A549 (cell line): ENCODE measurements around the gene SDC1. TPM values are rescaled to one million over a fixed set of nuclear protein-coding genes. Genes with fewer than 3 reads are reported as not detected.

Experiments
- ATAC-seq, 2 experiments: fragments of 200-7000 bp in 1 of 2; fragments of >200 bp in 1 of 2; cut with Nextera tagmentation in 1 of 2; cut with Tn5 transposase in 1 of 2; 3 replicates each; pipeline versions ENCODE4 v1.8.0 to v1.9.1; 2018 to 2020; ENCODE audit warnings: mild to moderate bottlenecking in 1 of 2, moderate library complexity in 1 of 2
- CTCF ChIA-PET: fragments of 300-600 bp; sonication (Branson Sonifier 250); formaldehyde crosslinking; extraction: SDS; loops from one replicate; lab custom pipeline; 2021; ENCODE audit warnings: antibody characterized with exemption, inconsistent platforms; lab: Yijun Ruan, JAX
- POLR2A ChIA-PET: fragments of 350-600 bp; formaldehyde crosslinking; extraction: SDS; loops from one replicate; lab custom pipeline; 2021; ENCODE audit warnings: antibody characterized with exemption, inconsistent platforms; lab: Yijun Ruan, JAX
- DNase-seq, 2 experiments: peaks; one replicate each; pipeline versions ENCODE4 v3.0.0 to v3.0.0-alpha.2; 2011 to 2016; ENCODE audit warnings: low read depth in 1 of 2, low spot score in 1 of 2
- FAIRE-seq: peaks from 2 replicates; lab custom pipeline; 2011; peaks lifted over from hg19 to GRCh38; lab: Jason Lieb, UNC
- H3K27ac ChIP-seq, 2 experiments: fragments of >200 bp; sonication (Bioruptor Twin); formaldehyde crosslinking; 3 replicates each; pipeline ENCODE4 v1.5.1; 2016 to 2017
- H3K4me1 ChIP-seq: fragments of >200 bp; sonication (Bioruptor Twin); formaldehyde crosslinking; 3 replicates; pipeline ENCODE4 v1.6.1; 2016
- H3K4me2 ChIP-seq: fragments of >200 bp; sonication (Bioruptor Twin); formaldehyde crosslinking; 3 replicates; pipeline ENCODE4 v1.6.1; 2016
- H3K4me3 ChIP-seq: fragments of >200 bp; sonication (Bioruptor Twin); formaldehyde crosslinking; 3 replicates; pipeline ENCODE4 v1.5.1; 2016
- H3K9me3 ChIP-seq: fragments of >200 bp; sonication (Bioruptor Twin); formaldehyde crosslinking; 3 replicates; pipeline ENCODE4 v1.6.1; 2016
- BHLHE40 ChIP-seq: IDR thresholded peaks from 2 replicates; pipeline ENCODE4 v1.6.1; 2012; ENCODE audit warnings: low read depth, low read length, inconsistent platforms
- CBX8 ChIP-seq: fragments of 200-600 bp; sonication (generic); IDR thresholded peaks from 2 replicates; pipeline ENCODE4 v1.6.1; 2016
- CHD2 ChIP-seq: fragments of 150-350 bp; IDR thresholded peaks from 2 replicates; pipeline ENCODE4 v1.6.1; 2014; ENCODE audit warnings: low read length; ENCODE audit not compliant: partially characterized antibody
- CHD4 ChIP-seq: fragments of 200-600 bp; sonication (generic); IDR thresholded peaks from 2 replicates; pipeline ENCODE4 v1.6.1; 2016; ENCODE audit warnings: antibody characterized with exemption, mild to moderate bottlenecking, borderline replicate concordance
- CTCF ChIP-seq: fragments of >200 bp; sonication (Bioruptor Twin); formaldehyde crosslinking; IDR thresholded peaks from 3 replicates; pipeline ENCODE4 v1.5.1; 2016
- E2F6 ChIP-seq: IDR thresholded peaks from 2 replicates; pipeline ENCODE4 v1.6.1; 2012; ENCODE audit warnings: low read depth, borderline replicate concordance
- EHMT2 ChIP-seq: fragments of 200-600 bp; sonication (generic); IDR thresholded peaks from 2 replicates; pipeline ENCODE4 v1.6.1; 2016; ENCODE audit warnings: antibody characterized with exemption, low read depth, mild to moderate bottlenecking, moderate library complexity
- ELK1 ChIP-seq: fragments of 150-350 bp; IDR thresholded peaks from 2 replicates; pipeline ENCODE4 v1.6.1; 2014; ENCODE audit warnings: low read depth, mild to moderate bottlenecking, low read length
- FOSL2 ChIP-seq, 2 experiments: fragments of 450-650 bp in 1 of 2; fragments of >200 bp in 1 of 2; sonication (Bioruptor Twin) in 1 of 2; formaldehyde crosslinking; IDR thresholded peaks; 2 replicates each; pipeline versions ENCODE4 v1.5.0 to v1.6.1; 2016 to 2020; ENCODE audit warnings: mild to moderate bottlenecking in 1 of 2, moderate library complexity in 1 of 2
- HES2 ChIP-seq: fragments of >200 bp; sonication (Bioruptor Twin); formaldehyde crosslinking; IDR thresholded peaks from 2 replicates; pipeline ENCODE4 v1.6.1; 2016
- HEYL ChIP-seq: fragments of 250-450 bp; sonication (Bioruptor Pico); IDR thresholded peaks from 2 replicates; pipeline ENCODE4 v1.8.0; 2021; ENCODE audit warnings: mild to moderate bottlenecking, moderate library complexity
- HMGXB4 ChIP-seq: fragments of 250-450 bp; sonication (Bioruptor Pico); IDR thresholded peaks from 2 replicates; pipeline ENCODE4 v1.5.0; 2021; ENCODE audit warnings: mild to moderate bottlenecking, moderate library complexity, borderline replicate concordance
- HOXB5 ChIP-seq: fragments of 250-450 bp; sonication (Bioruptor Pico); IDR thresholded peaks from 2 replicates; pipeline ENCODE4 v1.5.0; 2020; ENCODE audit warnings: mild to moderate bottlenecking, moderate library complexity
- JUN ChIP-seq, 2 experiments: fragments of >200 bp; sonication (Bioruptor Twin); formaldehyde crosslinking; IDR thresholded peaks; 2 replicates in 1 of 2; 3 replicates in 1 of 2; pipeline ENCODE4 v1.6.1; 2016 to 2017
- JUNB ChIP-seq: fragments of >200 bp; sonication (Bioruptor Twin); formaldehyde crosslinking; IDR thresholded peaks from 2 replicates; pipeline ENCODE4 v1.6.1; 2016
- KDM5A ChIP-seq: fragments of 200-600 bp; sonication (generic); IDR thresholded peaks from 2 replicates; pipeline ENCODE4 v1.6.1; 2016; ENCODE audit warnings: antibody characterized with exemption, mild to moderate bottlenecking
- MAX ChIP-seq: IDR thresholded peaks from 2 replicates; pipeline ENCODE4 v1.6.1; 2012
- MYC ChIP-seq: IDR thresholded peaks from 2 replicates; pipeline ENCODE4 v1.6.1; 2012; ENCODE audit warnings: mild to moderate bottlenecking, inconsistent platforms, low read length, improper control_type of control experiment, borderline replicate concordance
- NFE2L2 ChIP-seq: fragments of 150-350 bp; conservative IDR thresholded peaks from 2 replicates; pipeline ENCODE4 v1.6.1; 2014; ENCODE audit warnings: low read length
- NPAS2 ChIP-seq: fragments of 250-450 bp; sonication (Bioruptor Pico); IDR thresholded peaks from 2 replicates; pipeline ENCODE4 v1.8.0; 2022; ENCODE audit warnings: mild to moderate bottlenecking, moderate library complexity, borderline replicate concordance
- POLR2A ChIP-seq: IDR thresholded peaks from 2 replicates; pipeline ENCODE4 v1.6.1; 2012; ENCODE audit warnings: mild to moderate bottlenecking, low read length
- RAD21 ChIP-seq, 2 experiments: fragments of >200 bp in 1 of 2; sonication (Bioruptor Twin) in 1 of 2; formaldehyde crosslinking in 1 of 2; IDR thresholded peaks in 1 of 2; conservative IDR thresholded peaks in 1 of 2; 2 replicates in 1 of 2; 3 replicates in 1 of 2; pipeline ENCODE4 v1.6.1; 2012 to 2018; ENCODE audit warnings: inconsistent platforms in 1 of 2
- RCOR1 ChIP-seq: fragments of 150-350 bp; IDR thresholded peaks from 2 replicates; pipeline ENCODE4 v1.6.1; 2014; ENCODE audit warnings: antibody characterized with exemption, low read length, low read depth
- SMC3 ChIP-seq: fragments of >200 bp; sonication (Bioruptor Twin); formaldehyde crosslinking; IDR thresholded peaks from 3 replicates; pipeline ENCODE4 v1.6.1; 2018; ENCODE audit warnings: inconsistent platforms
- SREBF2 ChIP-seq: fragments of 450-650 bp; IDR thresholded peaks from 2 replicates; pipeline ENCODE4 v1.6.1; 2014; ENCODE audit warnings: mild to moderate bottlenecking, moderate library complexity
- ZC3H11A ChIP-seq: fragments of 450-650 bp; IDR thresholded peaks from 2 replicates; pipeline ENCODE4 v1.6.1; 2014; ENCODE audit warnings: antibody characterized with exemption, mild to moderate bottlenecking
- ZNF302 ChIP-seq: fragments of 250-450 bp; sonication (Bioruptor Pico); IDR thresholded peaks from 2 replicates; pipeline ENCODE4 v1.9.0; 2021; ENCODE audit warnings: inconsistent platforms, mild to moderate bottlenecking, moderate library complexity
- WGBS: methylation state at CpG from one replicate; pipeline ENCODE4 v1.1.6; 2017; ENCODE audit errors: missing lambda C conversion rate; 5-methylcytosine and 5-hydroxymethylcytosine counted together
- polyA plus RNA-seq, 4 experiments: library from polyadenylated mRNA; depleted of rRNA in 3 of 4; stranded (reverse); fragments of >200 nt; fragmentation: RNase III in 1 of 4; extraction: RNeasy Plus Mini Kit Qiagen cat#74134 plus additional on column Dnase treatment in 1 of 4; gene quantifications; 2 replicates in 3 of 4; 3 replicates in 1 of 4; pipeline ENCODE4 v1.2.3, GENCODE V29; 2011 to 2017

The SDC1 gene
- polyA plus RNA-seq, 2 of the 4 experiments (the other 2 are of a cell fraction): 116 to 171 TPM

- 95% methylated on average over 10 of the region's 10 CpGs for WGBS
- no peak for DNase-seq
- no peak for FAIRE-seq
- Histone ChIP-seq H3K4me2 (no peak overlapping the region), H3K27ac (no peak overlapping the region), H3K4me1 (peaks cover 20% of the 10 kb centered on the region), H3K4me3 (no peak overlapping the region), H3K9me3 (no peaks in the 10 kb centered on the region)
- ChIA-PET POLR2A (no interaction called here), CTCF (interaction anchor here (0.7 to 15.3 kb wide), 10 partner anchors 8 to 440 kb away, joined by 3 to 149 read pairs (median 3); partner anchors contain the start of gene SDC1)
- no peak for ATAC-seq
- TF ChIP-seq HMGXB4 (CRISPR knock-in tag) (no peak), CHD4 (no peak), MAX (no peak), RAD21 (conservative IDR thresholded peaks at IDR 0.05 in 1 of 2, IDR thresholded peaks at IDR 0.05 in 1 of 2) (no peak), KDM5A (no peak), ELK1 (no peak), HOXB5 (CRISPR knock-in tag) (no peak), POLR2A (no peak), E2F6 (no peak), CHD2 (no peak), NPAS2 (CRISPR knock-in tag) (no peak), RCOR1 (no peak), NFE2L2 (no peak), BHLHE40 (no peak), ZC3H11A (no peak)
Observed at GRCh38 chr2:20203072-20203471, 21.9 kb downstream of the SDC1 start.

- 87% methylated on average over 17 of the region's 17 CpGs for WGBS
- CTCF ChIA-PET: interaction anchor here (1.0 kb wide), 1 partner anchor 16 kb away, joined by 3 read pairs; no protein-coding TSS in a partner anchor
- no peak overlapping the region for H3K4me3 ChIP-seq
Observed at GRCh38 chr2:20201671-20202070, 23.3 kb downstream of the SDC1 start.

More at GRCh38 chr2:20201671-20202070, 23.3 kb downstream of the SDC1 start:
- no peak for FAIRE-seq
- TF ChIP-seq ELK1 (no peak), MAX (no peak), SMC3 (no peak), RCOR1 (no peak), MYC (no peak), JUNB (no peak), HES2 (no peak), EHMT2 (no peak), KDM5A (no peak), SREBF2 (no peak), POLR2A (no peak), CTCF (no peak), NPAS2 (CRISPR knock-in tag) (no peak), FOSL2 (IDR thresholded peaks at IDR 0.05) (no peak), FOSL2 (CRISPR knock-in tag; IDR thresholded peaks at IDR 0.05) (no peak), CBX8 (no peak), ZNF302 (CRISPR knock-in tag) (no peak), JUN (IDR thresholded peaks at IDR 0.05) (no peak), HEYL (CRISPR knock-in tag) (no peak)
- Histone ChIP-seq H3K4me1 (peaks cover 8% of the 10 kb centered on the region), H3K4me2 (no peak overlapping the region), H3K27ac (no peak overlapping the region), H3K9me3 (no peaks in the 10 kb centered on the region)
- DNase-seq: no peak
- no peak for ATAC-seq
- POLR2A ChIA-PET: no interaction called here
